Lower leg skin (tissue), 3 donors: ENCODE results near the gene AHCY.
"Not testable (repeated sequence)": the region's sequence is repeated elsewhere in the genome, so short reads cannot be mapped to it uniquely, and the experiment has no call there.

ENCODE experiments used
- CTCF ChIP-seq, 3 donors: fragments of 450-650 bp; IDR thresholded peaks; one replicate each; pipeline ENCODE4 v1.5.1; 2016; ENCODE audit warnings: antibody characterized with exemption in 3 of 3, mild to moderate bottlenecking in 3 of 3, moderate library complexity in 2 of 3
- POLR2A ChIP-seq, 2 donors: fragments of 450-650 bp; IDR thresholded peaks; one replicate each; pipeline ENCODE4 v1.6.1; 2016 to 2017; ENCODE audit warnings: antibody characterized with exemption in 2 of 2, mild to moderate bottlenecking in 1 of 2, moderate library complexity in 1 of 2

DNA sequence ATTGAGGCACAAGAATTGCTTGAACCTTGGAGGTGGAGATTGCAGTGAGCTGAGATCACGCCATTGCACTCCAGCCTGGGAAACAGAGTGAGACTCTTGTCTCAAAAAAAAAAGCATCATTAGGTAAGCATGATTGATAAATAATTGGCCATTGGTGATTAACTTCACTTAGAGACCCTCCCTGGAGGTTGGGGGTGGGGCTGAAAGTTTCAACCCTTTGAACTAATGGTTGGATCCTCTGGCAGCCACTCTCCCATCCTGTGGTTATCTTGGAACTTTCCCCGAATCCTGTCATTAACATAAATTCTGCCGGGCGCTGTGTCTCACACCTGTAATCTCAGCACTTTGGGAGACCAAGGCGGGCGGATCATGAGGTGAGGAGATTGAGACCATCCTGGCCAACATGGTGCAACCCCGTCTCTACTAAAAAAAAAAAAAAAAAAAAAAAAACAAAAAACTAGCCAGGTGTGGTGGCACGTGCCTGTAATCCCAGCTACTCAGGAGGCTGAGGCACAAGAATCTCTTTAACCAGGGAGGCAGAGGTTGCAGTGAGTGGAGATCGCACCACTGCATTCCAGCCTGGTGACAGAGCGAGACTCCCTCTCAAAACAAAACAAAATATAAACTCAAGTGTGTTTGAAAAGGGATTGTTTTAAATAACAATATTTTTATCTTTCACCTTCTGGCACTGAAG lies 42.8 kb upstream of the AHCY start:
- not testable (repeated sequence) for TF ChIP-seq CTCF, POLR2A (IDR thresholded peaks at IDR 0.05)
